ENCODE measurements around the gene ARHGAP9. TPM values are rescaled to one million over a fixed set of nuclear protein-coding genes. Genes with fewer than 3 reads are reported as not detected.
A peak's percentile ranks its signal among the peaks of the same experiment; 100 is the strongest.

Gene ARHGAP9
- total RNA-seq, 1 donor from 2014 or later: 2.9 TPM

GRCh38 chr12:57525615-57526383, 46.1 kb upstream of the ARHGAP9 start:
- no peak for DNase-seq (ENCODE audit: low spot score)
- Mint-ChIP-seq H3K27ac (ENCODE audit: unreplicated experiment) (peak overlapping the region; percentile 45), H3K9me3 (ENCODE audit: low read depth) (no peaks in the 10 kb centered on the region), H3K36me3 (ENCODE audit: low read depth) (peaks cover 19% of the 10 kb centered on the region), H3K27me3 (ENCODE audit: low read depth) (no peaks in the 10 kb centered on the region), H3K4me1 (ENCODE audit: low read depth) (peaks cover 46% of the 10 kb centered on the region), H3K4me3 (ENCODE audit: unreplicated experiment) (no peak overlapping the region)
- no peak for TF ChIP-seq CTCF (IDR thresholded peaks at IDR 0.05)

GRCh38 chr12:57524814-57525614, 45.3 kb upstream of the ARHGAP9 start:
- no peaks in the 10 kb centered on the region for H3K9me3 Mint-ChIP-seq (ENCODE audit: low read depth)
- peaks cover 20% of the 10 kb centered on the region for H3K36me3 Mint-ChIP-seq (ENCODE audit: low read depth)
- peaks cover 46% of the 10 kb centered on the region for H3K4me1 Mint-ChIP-seq (ENCODE audit: low read depth)
- no peak for DNase-seq (ENCODE audit: low spot score)
- H3K4me3 Mint-ChIP-seq (ENCODE audit: unreplicated experiment): peak overlapping the region; percentile 96
- H3K27ac Mint-ChIP-seq (ENCODE audit: unreplicated experiment): peak overlapping the region; percentile 97
- no peak for TF ChIP-seq CTCF (IDR thresholded peaks at IDR 0.05)
- H3K27me3 Mint-ChIP-seq (ENCODE audit: low read depth): no peaks in the 10 kb centered on the region

- no peak for DNase-seq (ENCODE audit: low spot score)
- peaks cover 21% of the 10 kb centered on the region for H3K36me3 Mint-ChIP-seq (ENCODE audit: low read depth)
- H3K4me1 Mint-ChIP-seq (ENCODE audit: low read depth): peaks cover 54% of the 10 kb centered on the region
- H3K27ac Mint-ChIP-seq (ENCODE audit: unreplicated experiment): peak overlapping the region; percentile 97
- H3K4me3 Mint-ChIP-seq (ENCODE audit: unreplicated experiment): peak overlapping the region; percentile 96
- TF ChIP-seq CTCF (IDR thresholded peaks at IDR 0.05): no peak
- no peaks in the 10 kb centered on the region for H3K9me3 Mint-ChIP-seq (ENCODE audit: low read depth)
- no peaks in the 10 kb centered on the region for H3K27me3 Mint-ChIP-seq (ENCODE audit: low read depth)
Observed at GRCh38 chr12:57523706-57524614, 44.3 kb upstream of the ARHGAP9 start.

GRCh38 chr12:57522887-57523705, 43.4 kb upstream of the ARHGAP9 start:
- peak overlapping the region; percentile 97 for H3K27ac Mint-ChIP-seq (ENCODE audit: unreplicated experiment)
- no peaks in the 10 kb centered on the region for H3K9me3 Mint-ChIP-seq (ENCODE audit: low read depth)
- H3K36me3 Mint-ChIP-seq (ENCODE audit: low read depth): peaks cover 25% of the 10 kb centered on the region
- DNase-seq (ENCODE audit: low spot score): no peak
- peaks cover 62% of the 10 kb centered on the region for H3K4me1 Mint-ChIP-seq (ENCODE audit: low read depth)
- H3K27me3 Mint-ChIP-seq (ENCODE audit: low read depth): no peaks in the 10 kb centered on the region
- peak overlapping the region; percentile 96 for H3K4me3 Mint-ChIP-seq (ENCODE audit: unreplicated experiment)
- TF ChIP-seq CTCF (IDR thresholded peaks at IDR 0.05): no peak

Measured in chondrocyte (in vitro differentiated cells).